Measurements from ENCODE around the gene OR6N1.

DNA sequence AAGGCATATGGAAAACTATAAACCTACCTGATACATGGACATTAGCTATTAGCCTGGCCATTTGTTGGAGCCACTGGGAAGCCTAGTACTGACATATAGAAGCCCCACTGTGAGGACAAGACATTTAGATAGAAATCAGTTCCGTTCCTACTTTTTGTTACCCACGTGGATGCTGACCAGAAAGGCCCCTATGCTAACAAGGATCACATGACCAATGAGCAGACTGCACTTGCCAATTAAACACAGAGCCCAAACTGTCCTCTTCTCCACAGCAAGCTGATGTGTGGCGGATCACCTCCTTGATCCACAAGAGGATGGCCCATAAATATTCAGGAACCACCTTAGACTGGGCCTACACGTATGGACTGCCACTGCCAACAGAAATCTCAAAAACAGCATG lies 40.3 kb downstream of the OR6N1 start:
- TF ChIP-seq, protein P1, sequence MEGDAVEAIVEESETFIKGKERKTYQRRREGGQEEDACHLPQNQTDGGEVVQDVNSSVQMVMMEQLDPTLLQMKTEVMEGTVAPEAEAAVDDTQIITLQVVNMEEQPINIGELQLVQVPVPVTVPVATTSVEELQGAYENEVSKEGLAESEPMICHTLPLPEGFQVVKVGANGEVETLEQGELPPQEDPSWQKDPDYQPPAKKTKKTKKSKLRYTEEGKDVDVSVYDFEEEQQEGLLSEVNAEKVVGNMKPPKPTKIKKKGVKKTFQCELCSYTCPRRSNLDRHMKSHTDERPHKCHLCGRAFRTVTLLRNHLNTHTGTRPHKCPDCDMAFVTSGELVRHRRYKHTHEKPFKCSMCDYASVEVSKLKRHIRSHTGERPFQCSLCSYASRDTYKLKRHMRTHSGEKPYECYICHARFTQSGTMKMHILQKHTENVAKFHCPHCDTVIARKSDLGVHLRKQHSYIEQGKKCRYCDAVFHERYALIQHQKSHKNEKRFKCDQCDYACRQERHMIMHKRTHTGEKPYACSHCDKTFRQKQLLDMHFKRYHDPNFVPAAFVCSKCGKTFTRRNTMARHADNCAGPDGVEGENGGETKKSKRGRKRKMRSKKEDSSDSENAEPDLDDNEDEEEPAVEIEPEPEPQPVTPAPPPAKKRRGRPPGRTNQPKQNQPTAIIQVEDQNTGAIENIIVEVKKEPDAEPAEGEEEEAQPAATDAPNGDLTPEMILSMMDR (IDR thresholded peaks at IDR 0.05), result no peak
- TF ChIP-seq POLR2A (IDR thresholded peaks at IDR 0.05) (no peak), EP300 (IDR thresholded peaks at IDR 0.05) (no peak)

All from tibial nerve (tissue), 4 donors.